Testis (tissue), 2 donors: ENCODE data around the gene PBX1.

Source experiments
- POLR2A ChIP-seq: fragments of 450-650 bp; IDR thresholded peaks from one replicate; pipeline ENCODE4 v1.6.1; 2017; ENCODE audit warnings: antibody characterized with exemption, mild to moderate bottlenecking, moderate library complexity
- TF ChIP-seq, protein P1 (sequence below), 3 experiments: fragments of 450-650 bp in 2 of 3; fragments of 200-600 bp in 1 of 3; sonication (generic) in 1 of 3; IDR thresholded peaks; one replicate each; pipeline ENCODE4 v1.5.1; 2016 to 2019; ENCODE audit warnings: antibody characterized with exemption in 3 of 3, mild to moderate bottlenecking in 2 of 3, moderate library complexity in 1 of 3

DNA sequence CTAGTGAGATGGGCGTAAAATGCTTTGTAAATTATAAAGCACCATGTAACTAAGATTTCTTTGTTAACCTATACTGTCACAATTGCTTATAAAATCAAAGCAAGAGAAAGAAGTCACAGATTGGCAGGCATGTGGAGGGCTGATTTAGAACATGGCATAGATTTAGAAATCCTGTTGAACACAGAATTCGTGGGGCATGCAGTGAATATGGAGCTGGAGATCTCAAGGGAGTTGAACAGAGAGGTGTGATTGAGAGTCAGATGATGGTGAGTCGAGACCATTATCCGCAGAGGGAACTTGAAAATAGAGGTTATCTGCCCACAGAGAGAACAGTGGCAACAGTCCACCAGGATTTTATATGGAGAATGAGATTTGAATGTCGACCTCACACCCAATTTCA is 27.6 kb downstream of the PBX1 start:
- no peak for TF ChIP-seq POLR2A
- TF ChIP-seq, protein P1, sequence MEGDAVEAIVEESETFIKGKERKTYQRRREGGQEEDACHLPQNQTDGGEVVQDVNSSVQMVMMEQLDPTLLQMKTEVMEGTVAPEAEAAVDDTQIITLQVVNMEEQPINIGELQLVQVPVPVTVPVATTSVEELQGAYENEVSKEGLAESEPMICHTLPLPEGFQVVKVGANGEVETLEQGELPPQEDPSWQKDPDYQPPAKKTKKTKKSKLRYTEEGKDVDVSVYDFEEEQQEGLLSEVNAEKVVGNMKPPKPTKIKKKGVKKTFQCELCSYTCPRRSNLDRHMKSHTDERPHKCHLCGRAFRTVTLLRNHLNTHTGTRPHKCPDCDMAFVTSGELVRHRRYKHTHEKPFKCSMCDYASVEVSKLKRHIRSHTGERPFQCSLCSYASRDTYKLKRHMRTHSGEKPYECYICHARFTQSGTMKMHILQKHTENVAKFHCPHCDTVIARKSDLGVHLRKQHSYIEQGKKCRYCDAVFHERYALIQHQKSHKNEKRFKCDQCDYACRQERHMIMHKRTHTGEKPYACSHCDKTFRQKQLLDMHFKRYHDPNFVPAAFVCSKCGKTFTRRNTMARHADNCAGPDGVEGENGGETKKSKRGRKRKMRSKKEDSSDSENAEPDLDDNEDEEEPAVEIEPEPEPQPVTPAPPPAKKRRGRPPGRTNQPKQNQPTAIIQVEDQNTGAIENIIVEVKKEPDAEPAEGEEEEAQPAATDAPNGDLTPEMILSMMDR (IDR thresholded peaks at IDR 0.05) = no peak
